Erythroblast (primary cell): ENCODE data around the gene PCBP3.

Experiments used
- GATA1 ChIP-seq: IDR thresholded peaks from 2 replicates; pipeline ENCODE4 v1.6.1; 2011; ENCODE audit warnings: low read depth, mild to moderate bottlenecking, control low read depth, low read length, moderate library complexity
- POLR2A ChIP-seq: IDR thresholded peaks from 2 replicates; pipeline ENCODE4 v1.6.1; 2011; ENCODE audit warnings: mild to moderate bottlenecking, low read length

DNA sequence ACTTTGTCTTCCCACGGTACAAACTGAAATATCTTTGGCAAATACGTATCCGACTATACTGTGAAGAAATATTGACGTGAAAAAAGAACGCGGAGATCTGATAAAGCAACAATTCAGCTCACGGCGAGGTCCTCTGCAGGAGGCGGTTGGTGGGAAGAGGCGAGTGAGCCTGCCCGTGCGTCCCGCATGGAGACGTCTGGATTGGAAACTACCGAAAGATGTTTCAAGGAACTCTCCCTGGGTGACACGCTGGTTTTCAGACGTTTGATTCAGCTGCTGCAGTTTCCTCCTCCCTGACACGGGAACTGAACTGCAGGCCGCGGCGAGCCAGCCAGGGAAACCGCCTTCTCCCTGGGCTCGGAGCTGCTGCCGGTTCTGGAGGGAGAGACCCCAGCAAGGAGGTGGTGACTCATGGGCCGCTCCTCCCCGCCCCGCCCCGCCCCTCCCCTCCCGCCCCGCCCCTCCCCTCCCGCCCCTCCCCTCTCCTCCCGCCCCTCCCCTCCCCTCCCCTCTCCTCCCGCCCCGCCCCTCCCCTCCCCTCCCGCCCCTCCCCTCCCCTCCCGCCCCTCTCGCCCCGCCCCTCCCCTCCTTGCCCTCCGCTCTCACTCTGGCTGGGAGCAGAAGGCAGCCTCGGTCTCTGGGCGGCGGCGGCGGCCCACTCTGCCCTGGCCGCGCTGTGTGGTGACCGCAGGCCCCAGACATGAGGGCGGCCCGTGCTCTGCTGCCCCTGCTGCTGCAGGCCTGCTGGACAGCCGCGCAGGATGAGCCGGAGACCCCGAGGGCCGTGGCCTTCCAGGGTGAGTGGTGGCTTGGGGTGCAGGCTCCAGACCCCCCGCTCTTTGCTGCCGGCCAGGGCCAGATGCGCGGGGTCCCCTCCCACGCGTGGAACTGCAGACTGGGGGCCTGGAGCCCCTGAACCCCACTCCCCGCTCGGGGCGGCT is 337.9 kb downstream of the PCBP3 start, which contains the start of gene COL6A1:
- TF ChIP-seq POLR2A (no peak), GATA1 (no peak)
